Measurements from ENCODE around the gene ATXN1.
"Not testable (repeated sequence)": the region's sequence is repeated elsewhere in the genome, so short reads cannot be mapped to it uniquely, and the experiment has no call there.

Gene ATXN1

GRCh38 chr6:16760516-16761470, at the start of gene ATXN1:
ATXN1 (minus strand) TSS chr6:16761460.
- no peak for DNase-seq (ENCODE audit: low read depth in 2 of 2)

GRCh38 chr6:16810411-16810810, 49.2 kb upstream of the ATXN1 start:
- DNase-seq (ENCODE audit: low read depth in 2 of 2) = no peak

- no peak for DNase-seq (ENCODE audit: low read depth in 2 of 2)
Observed at GRCh38 chr6:16809753-16810358, 48.6 kb upstream of the ATXN1 start.

DNA sequence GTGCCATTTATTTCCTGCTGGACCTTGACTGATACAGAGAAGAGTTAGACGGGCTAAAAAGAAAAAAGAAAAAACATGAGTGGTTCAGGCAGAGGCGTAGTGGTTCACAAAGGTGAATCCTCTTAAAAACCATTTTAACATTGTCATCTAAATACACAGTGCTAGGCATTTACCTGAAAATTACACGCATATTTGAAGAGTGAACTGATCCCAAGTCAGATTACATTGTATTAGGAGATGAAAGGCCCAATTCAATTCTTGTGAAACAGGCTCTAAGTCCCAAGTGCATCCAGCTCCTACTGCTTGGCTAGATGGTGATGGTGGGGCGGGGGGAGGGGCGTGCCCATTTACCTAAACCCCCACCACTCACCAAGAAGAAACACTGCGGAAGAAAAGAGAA, 46.7 kb upstream of the ATXN1 start:
- DNase-seq (ENCODE audit: low read depth in 2 of 2) = no peak

DNA sequence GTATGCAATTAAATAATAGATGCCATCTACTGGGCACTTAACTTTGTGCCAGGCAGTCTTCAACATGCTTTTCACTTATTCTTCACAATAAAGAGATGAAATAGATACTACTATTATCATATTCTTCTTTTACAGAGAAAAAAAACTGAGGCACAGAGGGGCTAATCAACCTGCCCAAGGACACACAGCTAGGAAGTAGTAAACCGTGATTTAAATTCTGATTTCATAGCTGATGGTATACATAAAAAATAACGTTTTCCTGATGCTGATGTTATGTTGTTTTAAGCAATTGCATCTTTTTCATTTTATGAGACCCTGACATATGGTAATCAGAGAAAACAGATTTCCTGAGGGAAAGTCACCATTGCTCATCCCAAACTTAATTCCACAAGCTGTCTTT, 45.1 kb upstream of the ATXN1 start:
- DNase-seq (ENCODE audit: low read depth in 2 of 2) = no peak

- DNase-seq (ENCODE audit: low read depth in 2 of 2) = no peak
Observed at GRCh38 chr6:16805243-16805950, 44.1 kb upstream of the ATXN1 start.

- DNase-seq (ENCODE audit: low read depth in 2 of 2) = no peak
Observed at GRCh38 chr6:16804546-16805242, 43.4 kb upstream of the ATXN1 start.

GRCh38 chr6:16803294-16804200, 42.3 kb upstream of the ATXN1 start:
- no peak for DNase-seq (ENCODE audit: low read depth in 2 of 2)

- DNase-seq (ENCODE audit: low read depth in 2 of 2) = peak; percentile 86 to 87
Observed at GRCh38 chr6:16802071-16802470, 40.8 kb upstream of the ATXN1 start.

DNA sequence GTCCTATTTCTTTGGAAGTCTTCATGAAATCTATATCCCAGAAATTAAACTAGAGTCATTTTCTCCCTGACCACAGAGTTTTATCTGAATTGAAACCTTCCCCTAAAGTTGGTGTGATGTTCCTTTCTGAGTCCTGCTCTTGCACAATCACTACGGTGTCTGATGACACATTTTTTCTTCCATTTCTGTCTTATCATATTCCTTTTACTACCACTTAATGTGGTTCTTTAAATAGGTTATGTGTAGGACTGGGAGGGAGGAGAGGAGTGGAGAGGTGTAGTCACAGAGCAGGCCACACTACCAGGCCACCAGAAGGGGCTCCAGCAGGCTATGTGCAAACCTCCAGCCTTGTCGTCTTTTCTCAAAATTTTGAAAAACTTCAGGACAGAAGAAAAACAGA, 39.7 kb upstream of the ATXN1 start:
- DNase-seq (ENCODE audit: low read depth in 2 of 2) = no peak

DNA sequence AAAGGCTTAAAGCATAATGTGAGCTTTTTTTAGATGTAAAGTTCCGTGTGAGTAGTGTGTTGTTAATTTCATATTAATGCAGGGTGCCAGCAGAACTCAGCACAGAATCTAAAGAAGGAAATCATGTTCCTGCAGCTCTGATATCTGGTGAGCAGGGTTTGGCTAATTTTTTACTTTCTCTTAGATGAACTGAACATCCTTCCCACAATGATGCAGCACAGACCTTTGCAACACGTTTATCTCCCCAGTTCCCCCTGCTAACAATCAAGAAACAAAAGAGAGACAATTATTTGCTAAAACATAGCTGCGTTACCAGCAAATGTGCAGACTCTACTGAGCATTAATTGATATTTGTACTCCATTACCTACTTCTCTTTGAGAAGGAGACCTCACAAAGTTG, 39.1 kb upstream of the ATXN1 start:
- no peak for DNase-seq (ENCODE audit: low read depth in 2 of 2)

GRCh38 chr6:16799279-16800193, 38.3 kb upstream of the ATXN1 start:
- DNase-seq (ENCODE audit: low read depth in 2 of 2) = no peak

DNA sequence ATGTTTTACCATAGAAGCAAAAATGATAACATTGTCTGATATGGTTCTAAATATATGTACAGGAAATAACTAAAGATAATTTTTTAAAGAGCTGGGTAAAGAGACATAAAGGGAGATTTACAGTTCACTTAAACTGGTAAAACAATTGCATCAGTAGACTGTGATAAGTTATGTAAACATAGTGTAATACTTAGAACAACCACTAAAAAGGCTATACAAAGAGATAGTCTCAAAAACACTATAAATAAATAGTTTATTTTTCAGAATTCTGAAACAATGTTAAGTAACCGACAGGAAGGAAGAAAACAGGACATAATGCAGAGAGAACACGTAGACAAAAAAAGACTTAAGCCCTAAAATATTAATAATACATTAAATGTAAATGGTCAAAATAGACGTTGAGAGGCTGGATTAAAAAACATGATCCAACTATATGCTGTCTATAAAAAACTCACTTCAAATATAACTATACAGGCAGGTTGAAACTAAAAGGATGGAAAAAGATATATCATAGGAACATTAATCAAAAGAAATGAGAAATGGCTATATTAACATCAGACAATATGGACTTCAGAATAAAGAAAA, 32.7 kb upstream of the ATXN1 start:
- DNase-seq (ENCODE audit: low read depth in 2 of 2) = no peak

GRCh38 chr6:16789329-16790038, 28.2 kb upstream of the ATXN1 start:
- no peak for DNase-seq (ENCODE audit: low read depth in 2 of 2)

- no peak for DNase-seq (ENCODE audit: low read depth in 2 of 2)
Observed at GRCh38 chr6:16787128-16787682, 25.9 kb upstream of the ATXN1 start.

DNA sequence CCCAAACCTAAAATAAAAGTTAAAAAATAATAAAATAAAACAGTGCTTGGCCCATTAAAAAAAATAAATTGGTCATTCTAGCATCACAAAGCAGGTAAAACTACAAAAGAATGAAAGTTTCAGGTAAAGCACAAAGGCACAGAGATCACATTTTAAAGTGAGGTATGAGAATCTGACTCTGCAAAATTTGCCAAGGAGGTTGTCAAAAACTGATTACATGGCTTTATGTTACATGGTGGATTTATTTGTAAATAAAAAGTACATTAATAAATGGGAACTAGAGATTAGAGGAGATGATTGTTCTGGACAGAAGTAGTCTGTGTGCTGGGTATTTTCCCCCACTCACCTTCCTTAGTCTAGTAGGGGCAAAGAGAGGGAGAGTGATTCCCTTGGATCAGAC, 24.2 kb upstream of the ATXN1 start:
- no peak for DNase-seq (ENCODE audit: low read depth in 2 of 2)

DNA sequence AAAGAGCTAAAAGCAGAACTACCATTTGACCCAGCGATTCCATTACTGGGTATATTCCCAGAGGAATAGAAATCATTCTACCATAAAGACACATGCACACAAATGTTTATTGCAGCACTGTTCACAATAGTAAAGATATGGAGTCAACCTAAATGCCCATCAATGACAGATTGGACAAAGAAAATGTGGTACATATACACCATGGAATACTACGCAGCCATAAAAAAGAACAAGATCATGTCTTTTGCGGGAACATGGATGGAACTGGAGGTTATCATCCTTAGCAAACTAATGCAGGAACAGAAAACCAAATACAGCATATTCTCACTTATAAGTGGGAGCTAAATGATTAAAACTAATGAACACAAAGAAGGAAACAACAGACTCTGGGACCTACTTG, 23.7 kb upstream of the ATXN1 start:
- DNase-seq (ENCODE audit: low read depth in 2 of 2) = not testable (repeated sequence)

GRCh38 chr6:16783952-16784565, 22.8 kb upstream of the ATXN1 start:
- no peak for DNase-seq (ENCODE audit: low read depth in 2 of 2)

Data from fibroblast of skin of left quadriceps (primary cell).